MM.1S (cell line): Measurements from ENCODE around the gene PLXND1.

Experiments
- DNase-seq: peaks from one replicate; pipeline ENCODE4 v3.0.0-alpha.2; 2015
- H2AFZ ChIP-seq: fragments of 300-600 bp; sonication (generic); 2 replicates; pipeline ENCODE4 v1.6.0; 2016; ENCODE audit warnings: antibody characterized with exemption, low read length
- H3F3A ChIP-seq: fragments of 300-600 bp; sonication (generic); 2 replicates; pipeline ENCODE4 v1.6.1; 2016; ENCODE audit warnings: mild to moderate bottlenecking, antibody characterized with exemption, low read length, moderate library complexity, mixed read lengths; ENCODE audit not compliant: insufficient read depth
- H3K27ac ChIP-seq: fragments of 300-600 bp; sonication (generic); 2 replicates; pipeline ENCODE4 v1.5.1; 2016; ENCODE audit warnings: mild to moderate bottlenecking, low read length
- H3K27me3 ChIP-seq: fragments of 300-600 bp; sonication (generic); replicated peaks from 2 replicates; pipeline ENCODE4 v1.6.0; 2016; ENCODE audit warnings: low read length; ENCODE audit not compliant: insufficient read depth
- H3K36me3 ChIP-seq: fragments of 300-600 bp; sonication (generic); replicated peaks from 2 replicates; pipeline ENCODE4 v1.6.1; 2016; ENCODE audit warnings: mild to moderate bottlenecking, low read length, mixed read lengths; ENCODE audit not compliant: insufficient read depth
- H3K4me1 ChIP-seq: fragments of 300-600 bp; sonication (generic); 2 replicates; pipeline ENCODE4 v1.6.1; 2016; ENCODE audit warnings: low read length, mixed read lengths
- H3K4me2 ChIP-seq: fragments of 300-600 bp; sonication (generic); 2 replicates; pipeline ENCODE4 v1.6.0; 2016; ENCODE audit warnings: low read depth, low read length
- H3K4me3 ChIP-seq: fragments of 300-600 bp; sonication (generic); 2 replicates; pipeline ENCODE4 v1.5.1; 2016; ENCODE audit warnings: low read length, mixed read lengths
- H3K79me2 ChIP-seq: fragments of 300-600 bp; sonication (generic); 2 replicates; pipeline ENCODE4 v1.6.1; 2016; ENCODE audit warnings: mixed run types, low read length, mixed read lengths
- H3K9ac ChIP-seq: fragments of 300-600 bp; sonication (generic); 2 replicates; pipeline ENCODE4 v1.6.1; 2016; ENCODE audit warnings: low read length, mixed read lengths
- H3K9me2 ChIP-seq: fragments of 300-600 bp; sonication (generic); replicated peaks from 2 replicates; pipeline ENCODE4 v1.6.1; 2016; ENCODE audit warnings: mild to moderate bottlenecking, low read length, mixed read lengths; ENCODE audit not compliant: insufficient read depth
- H3K9me3 ChIP-seq: fragments of 300-600 bp; sonication (generic); replicated peaks from 2 replicates; pipeline ENCODE4 v1.6.1; 2016; ENCODE audit warnings: mild to moderate bottlenecking, low read length, mixed read lengths; ENCODE audit not compliant: insufficient read depth
- H4K20me1 ChIP-seq: fragments of 300-600 bp; sonication (generic); 2 replicates; pipeline ENCODE4 v1.6.1; 2016; ENCODE audit warnings: mild to moderate bottlenecking, low read length, moderate library complexity, mixed read lengths; ENCODE audit not compliant: insufficient read depth
- EZH2 ChIP-seq: fragments of 300-600 bp; sonication (generic); optimal IDR thresholded peaks from 2 replicates; pipeline ENCODE3; 2017; ENCODE audit warnings: low read depth, mild to moderate bottlenecking, antibody characterized with exemption, low read length, mixed read lengths
- EZH2phosphoT487 ChIP-seq: fragments of 300-600 bp; sonication (generic); IDR thresholded peaks from 2 replicates; pipeline ENCODE4 v1.6.1; 2018; ENCODE audit warnings: antibody characterized with exemption, low read length
- TF ChIP-seq, protein P1 (sequence below): fragments of 300-600 bp; sonication (generic); IDR thresholded peaks from 2 replicates; pipeline ENCODE4 v1.5.1; 2016; ENCODE audit warnings: antibody characterized with exemption, low read length, mixed read lengths

Gene PLXND1

GRCh38 chr3:129587566-129588210, 18.8 kb downstream of the PLXND1 start:
- Histone ChIP-seq H3K36me3 (no peaks in the 10 kb centered on the region), H4K20me1 (no peaks in the 10 kb centered on the region), H3K27me3 (no peaks in the 10 kb centered on the region), H3K79me2 (no peaks in the 10 kb centered on the region), H3K4me3 (no peak overlapping the region), H3K27ac (no peak overlapping the region), H3K9me3 (no peaks in the 10 kb centered on the region), H3F3A (no peaks in the 10 kb centered on the region), H3K9me2 (no peaks in the 10 kb centered on the region), H2AFZ (no peak overlapping the region), H3K4me1 (no peaks in the 10 kb centered on the region), H3K4me2 (no peak overlapping the region), H3K9ac (no peak overlapping the region)
- TF ChIP-seq, protein P1, sequence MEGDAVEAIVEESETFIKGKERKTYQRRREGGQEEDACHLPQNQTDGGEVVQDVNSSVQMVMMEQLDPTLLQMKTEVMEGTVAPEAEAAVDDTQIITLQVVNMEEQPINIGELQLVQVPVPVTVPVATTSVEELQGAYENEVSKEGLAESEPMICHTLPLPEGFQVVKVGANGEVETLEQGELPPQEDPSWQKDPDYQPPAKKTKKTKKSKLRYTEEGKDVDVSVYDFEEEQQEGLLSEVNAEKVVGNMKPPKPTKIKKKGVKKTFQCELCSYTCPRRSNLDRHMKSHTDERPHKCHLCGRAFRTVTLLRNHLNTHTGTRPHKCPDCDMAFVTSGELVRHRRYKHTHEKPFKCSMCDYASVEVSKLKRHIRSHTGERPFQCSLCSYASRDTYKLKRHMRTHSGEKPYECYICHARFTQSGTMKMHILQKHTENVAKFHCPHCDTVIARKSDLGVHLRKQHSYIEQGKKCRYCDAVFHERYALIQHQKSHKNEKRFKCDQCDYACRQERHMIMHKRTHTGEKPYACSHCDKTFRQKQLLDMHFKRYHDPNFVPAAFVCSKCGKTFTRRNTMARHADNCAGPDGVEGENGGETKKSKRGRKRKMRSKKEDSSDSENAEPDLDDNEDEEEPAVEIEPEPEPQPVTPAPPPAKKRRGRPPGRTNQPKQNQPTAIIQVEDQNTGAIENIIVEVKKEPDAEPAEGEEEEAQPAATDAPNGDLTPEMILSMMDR, result no peak
- TF ChIP-seq EZH2phosphoT487, result no peak
- no peak for TF ChIP-seq EZH2
- DNase-seq, result no peak

DNA sequence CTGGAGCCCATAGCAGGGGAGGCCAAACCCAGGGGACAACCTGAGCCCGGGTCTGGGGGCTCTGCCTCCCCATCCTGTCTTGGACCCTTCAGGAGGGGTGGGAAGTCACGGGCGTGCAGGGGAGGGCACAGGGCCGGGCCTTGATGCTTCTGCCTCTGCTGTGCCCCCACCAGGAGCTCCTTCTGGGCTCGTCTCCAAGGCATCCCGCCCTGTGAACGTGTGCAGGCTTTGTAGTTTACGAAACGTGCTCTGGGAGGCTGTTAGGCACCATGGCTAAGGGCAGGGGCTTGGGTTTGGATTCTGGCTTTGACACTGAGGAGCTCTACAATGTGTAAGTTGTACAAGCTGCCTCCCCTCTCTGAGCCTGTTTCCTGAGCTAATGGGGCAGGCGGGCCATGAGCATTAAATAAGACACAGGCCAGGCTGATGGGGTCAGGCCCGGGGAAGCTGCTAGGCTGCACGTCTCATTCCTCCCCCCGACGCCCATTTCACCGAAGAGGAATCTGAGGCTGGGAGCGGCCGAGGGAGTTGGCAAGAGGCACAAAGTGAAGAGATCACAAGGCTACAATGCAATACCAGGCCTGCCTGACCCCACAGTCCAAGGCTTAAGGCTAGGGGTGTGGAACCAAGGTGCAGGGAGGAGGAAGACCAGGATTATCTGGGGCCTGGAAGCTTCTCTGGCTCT, 19.6 kb downstream of the PLXND1 start:
- no peaks in the 10 kb centered on the region for H3K4me1 ChIP-seq
- H3K27ac ChIP-seq, result no peak overlapping the region
- no peak overlapping the region for H3K4me3 ChIP-seq
- H3K9me2 ChIP-seq, result no peaks in the 10 kb centered on the region
- H3F3A ChIP-seq, result no peaks in the 10 kb centered on the region
- no peaks in the 10 kb centered on the region for H3K36me3 ChIP-seq
- H3K79me2 ChIP-seq, result no peaks in the 10 kb centered on the region
- H3K4me2 ChIP-seq, result no peak overlapping the region
- H3K27me3 ChIP-seq, result no peaks in the 10 kb centered on the region
- no peaks in the 10 kb centered on the region for H4K20me1 ChIP-seq
- no peak for DNase-seq
- no peak overlapping the region for H3K9ac ChIP-seq
- no peaks in the 10 kb centered on the region for H3K9me3 ChIP-seq
- no peak overlapping the region for H2AFZ ChIP-seq
- TF ChIP-seq, protein P1, result no peak
- TF ChIP-seq EZH2phosphoT487, result no peak
- no peak for TF ChIP-seq EZH2

GRCh38 chr3:129585949-129586657, 20.4 kb downstream of the PLXND1 start:
- no peaks in the 10 kb centered on the region for H3K79me2 ChIP-seq
- H3K36me3 ChIP-seq, result no peaks in the 10 kb centered on the region
- H4K20me1 ChIP-seq, result no peaks in the 10 kb centered on the region

More at GRCh38 chr3:129585949-129586657, 20.4 kb downstream of the PLXND1 start:
- no peak overlapping the region for H2AFZ ChIP-seq
- H3K9me3 ChIP-seq, result no peaks in the 10 kb centered on the region
- H3K4me1 ChIP-seq, result no peaks in the 10 kb centered on the region
- no peaks in the 10 kb centered on the region for H3F3A ChIP-seq
- no peak overlapping the region for H3K4me2 ChIP-seq
- no peak for DNase-seq
- H3K9me2 ChIP-seq, result no peaks in the 10 kb centered on the region
- TF ChIP-seq EZH2phosphoT487 (no peak), EZH2 (no peak)
- TF ChIP-seq, protein P1, result no peak
- no peaks in the 10 kb centered on the region for H3K27me3 ChIP-seq
- H3K27ac ChIP-seq, result no peak overlapping the region
- H3K4me3 ChIP-seq, result no peak overlapping the region
- no peak overlapping the region for H3K9ac ChIP-seq
